GM19468 (cell line): Measurements from ENCODE around the gene BBC3.
"Not testable (repeated sequence)": the region's sequence is repeated elsewhere in the genome, so short reads cannot be mapped to it uniquely, and the experiment has no call there.

Experiments
- ATAC-seq: cut with Tn5 transposase; IDR thresholded peaks from one replicate; pipeline ENCODE4 v1.9.1; 2021; ENCODE audit warnings: mild to moderate bottlenecking, moderate library complexity, moderate number of reproducible peaks; ENCODE audit not compliant: unreplicated experiment; ENCODE audit errors: extremely low read depth

The BBC3 gene, protein sequence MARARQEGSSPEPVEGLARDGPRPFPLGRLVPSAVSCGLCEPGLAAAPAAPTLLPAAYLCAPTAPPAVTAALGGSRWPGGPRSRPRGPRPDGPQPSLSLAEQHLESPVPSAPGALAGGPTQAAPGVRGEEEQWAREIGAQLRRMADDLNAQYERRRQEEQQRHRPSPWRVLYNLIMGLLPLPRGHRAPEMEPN

DNA sequence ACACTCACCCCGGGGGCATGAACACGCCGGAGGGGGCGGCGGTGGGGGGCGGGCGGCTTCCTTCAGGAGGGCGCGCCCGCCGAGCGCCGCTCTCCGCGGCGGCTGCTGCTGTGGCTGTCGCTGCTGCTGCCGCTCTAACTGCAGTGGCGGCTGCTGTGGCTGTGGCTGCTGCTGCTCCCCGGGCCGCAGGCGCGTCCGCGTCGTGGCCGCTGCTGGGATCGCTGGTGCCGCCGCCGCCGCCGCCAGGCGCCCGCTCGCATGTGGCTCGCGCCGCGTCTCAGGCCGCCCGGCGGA lies at the start of gene BBC3:
TSS of gene BBC3 (minus strand) at position 279 of the 294 bp plus-strand sequence. CDS start 2,768 bp downstream, outside the sequence.
- no peak for ATAC-seq

- ATAC-seq = no peak
These were observed 49.3 kb upstream of the BBC3 start for GRCh38 chr19:47280183-47280797.

DNA sequence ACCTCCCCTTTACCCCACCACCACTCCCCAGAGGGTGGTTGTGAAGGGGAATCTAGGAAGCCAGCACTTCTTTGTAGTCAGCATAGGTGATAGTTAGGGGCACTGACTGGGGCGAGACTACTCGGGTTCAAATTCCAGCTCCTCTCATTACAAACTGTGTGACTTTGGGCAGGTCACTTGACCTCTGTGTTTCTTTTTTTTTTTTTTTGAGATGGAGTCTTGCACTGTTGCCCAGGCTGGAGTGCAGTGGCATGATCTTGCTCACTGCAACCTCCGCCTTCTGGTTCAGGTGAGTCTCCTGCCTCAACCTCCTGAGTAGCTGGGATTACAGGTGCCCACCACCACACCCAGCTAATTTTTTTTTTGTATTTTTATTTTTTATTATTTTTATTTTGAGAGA lies 45.5 kb upstream of the BBC3 start:
- not testable (repeated sequence) for ATAC-seq

DNA sequence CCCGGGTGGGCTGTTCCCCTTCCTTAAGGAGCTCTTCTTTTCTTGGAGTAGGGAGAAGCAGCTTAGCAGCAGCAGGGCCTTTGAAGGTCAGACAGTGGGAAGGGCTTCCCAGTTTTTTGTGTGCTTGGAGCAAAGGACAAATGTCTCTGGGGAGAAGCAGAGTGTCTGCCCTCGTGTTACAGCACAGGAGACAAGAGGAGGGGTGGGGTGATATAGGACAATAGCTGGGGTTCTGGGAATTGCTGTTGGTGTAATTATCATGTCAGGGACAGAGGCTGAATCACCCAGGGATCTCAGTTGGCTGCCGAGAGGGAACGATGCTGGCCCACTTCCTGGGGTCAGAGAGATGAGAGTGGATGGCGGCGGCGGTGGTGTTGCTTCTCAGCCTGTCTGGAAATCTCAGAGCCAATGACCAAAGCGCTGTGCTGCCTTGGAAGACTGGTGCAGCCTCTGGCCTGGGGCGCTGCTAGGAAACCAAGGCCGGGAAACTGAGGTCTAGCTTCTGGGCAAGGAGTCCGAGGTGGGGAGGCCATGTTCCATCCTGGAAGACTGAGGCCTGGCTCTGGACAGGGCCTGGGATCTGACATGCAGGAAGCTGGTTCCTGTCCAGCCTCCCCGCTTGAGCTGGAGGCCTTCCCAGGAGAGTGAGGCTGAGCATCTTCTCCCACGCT lies 44.9 kb upstream of the BBC3 start:
- no peak for ATAC-seq

DNA sequence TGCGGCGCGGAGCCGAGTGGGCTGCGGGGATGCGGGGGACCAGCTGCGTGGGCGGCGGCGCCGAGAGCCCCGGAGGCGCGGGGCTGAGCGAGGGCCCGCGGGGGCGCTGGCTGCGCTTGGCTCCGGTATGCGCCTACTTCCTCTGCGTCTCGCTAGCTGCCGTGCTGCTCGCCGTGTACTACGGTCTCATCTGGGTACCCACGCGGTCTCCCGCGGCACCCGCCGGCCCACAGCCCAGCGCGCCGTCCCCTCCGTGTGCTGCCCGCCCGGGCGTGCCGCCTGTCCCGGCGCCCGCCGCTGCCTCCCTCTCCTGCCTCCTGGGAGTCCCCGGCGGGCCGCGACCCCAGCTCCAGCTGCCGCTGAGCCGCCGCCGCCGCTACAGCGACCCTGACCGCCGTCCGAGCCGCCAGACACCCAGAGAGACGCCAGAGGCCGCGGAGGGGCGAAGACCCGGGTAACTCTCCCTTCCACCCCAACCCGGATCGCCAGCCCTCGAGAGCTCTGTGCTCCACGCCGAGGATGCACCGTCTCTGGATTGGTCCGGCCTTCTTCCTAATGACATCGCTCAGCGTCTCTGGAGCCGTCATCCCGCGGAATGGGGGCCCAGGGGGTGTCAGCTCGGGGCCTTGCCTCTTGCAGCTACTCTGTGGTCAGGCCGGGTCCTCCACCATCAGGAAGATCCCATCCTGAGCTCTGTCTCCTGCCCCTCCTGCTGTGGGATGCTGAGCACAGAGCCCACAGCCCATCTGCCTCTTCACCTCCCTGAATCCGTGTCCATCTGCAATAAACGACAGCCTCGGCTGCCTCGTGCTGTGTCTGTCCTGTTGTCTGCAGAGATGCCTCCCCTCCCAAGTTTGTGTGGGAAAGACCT lies 44.1 kb upstream of the BBC3 start:
- no peak for ATAC-seq

DNA sequence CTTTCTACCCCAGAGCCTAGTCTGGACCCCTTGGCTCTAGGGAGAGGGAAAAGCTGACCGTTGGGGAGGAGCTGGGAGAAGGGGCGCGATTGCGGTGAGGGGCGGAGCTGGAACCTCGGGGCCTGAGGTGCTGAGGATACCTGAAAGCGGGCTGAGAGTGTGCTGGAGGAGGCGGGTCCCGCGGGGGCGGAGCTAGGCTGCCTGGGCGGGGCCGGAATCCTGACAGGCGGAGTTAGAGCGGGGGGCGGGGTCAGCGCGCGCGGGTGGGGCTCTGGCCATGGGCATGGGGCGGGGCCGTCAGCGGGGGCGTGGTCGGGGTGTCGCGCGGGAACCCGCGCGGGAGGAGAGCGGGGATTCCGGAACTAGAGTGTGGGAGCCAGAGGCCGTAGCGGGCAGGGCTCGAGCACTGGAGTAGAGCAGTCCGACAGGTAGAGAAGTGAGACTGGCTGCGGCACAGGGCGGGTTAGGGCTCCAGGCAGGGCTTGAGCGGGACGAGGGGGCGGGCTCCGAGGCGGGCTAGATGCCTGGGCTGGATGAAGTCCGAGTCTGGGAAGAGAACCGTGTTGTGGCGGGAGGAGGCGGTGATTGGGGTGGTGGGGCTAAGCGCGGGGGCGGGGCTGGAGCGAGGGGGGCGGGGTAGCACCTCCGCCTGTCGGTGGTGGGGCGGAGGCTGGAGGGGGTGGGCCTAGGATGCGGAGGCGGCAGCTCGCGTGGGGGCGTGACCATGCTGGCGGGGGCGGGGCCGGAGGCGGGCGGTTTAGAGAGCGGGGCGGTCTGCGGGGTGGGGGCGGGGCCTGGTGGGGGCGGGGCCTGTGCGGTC lies 43.3 kb upstream of the BBC3 start, which contains the start of gene INAFM1:
TSS of gene INAFM1 (plus strand) at position 815 of the 820 bp plus-strand sequence. CDS start 35 bp downstream, outside the sequence.
- ATAC-seq = no peak

GRCh38 chr19:47273313-47274070 lies 42.5 kb upstream of the BBC3 start:
- peak; percentile 11 for ATAC-seq

- ATAC-seq = no peak
These were observed 41.7 kb upstream of the BBC3 start for GRCh38 chr19:47272448-47273312.

DNA sequence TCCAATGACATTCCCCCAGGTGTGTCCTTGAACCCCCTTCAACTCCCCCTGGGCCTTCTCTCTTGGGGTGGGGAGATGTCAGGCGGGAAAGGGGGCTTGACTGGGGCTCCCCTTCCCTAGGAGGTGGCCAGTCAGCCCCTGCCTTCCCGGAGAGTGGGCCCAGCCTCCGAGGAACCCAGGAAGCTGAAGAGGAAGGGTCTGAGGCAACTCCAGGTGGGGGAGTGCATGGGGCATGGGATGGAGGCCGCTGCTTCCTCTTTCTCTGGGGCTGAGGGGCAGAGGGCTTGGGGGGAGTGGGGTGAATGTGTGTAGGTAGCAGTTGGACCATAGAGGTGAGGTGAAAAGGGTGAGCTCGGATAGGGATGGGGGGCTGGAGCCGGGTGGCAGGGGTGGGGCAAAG lies 41.0 kb upstream of the BBC3 start:
- ATAC-seq = no peak

DNA sequence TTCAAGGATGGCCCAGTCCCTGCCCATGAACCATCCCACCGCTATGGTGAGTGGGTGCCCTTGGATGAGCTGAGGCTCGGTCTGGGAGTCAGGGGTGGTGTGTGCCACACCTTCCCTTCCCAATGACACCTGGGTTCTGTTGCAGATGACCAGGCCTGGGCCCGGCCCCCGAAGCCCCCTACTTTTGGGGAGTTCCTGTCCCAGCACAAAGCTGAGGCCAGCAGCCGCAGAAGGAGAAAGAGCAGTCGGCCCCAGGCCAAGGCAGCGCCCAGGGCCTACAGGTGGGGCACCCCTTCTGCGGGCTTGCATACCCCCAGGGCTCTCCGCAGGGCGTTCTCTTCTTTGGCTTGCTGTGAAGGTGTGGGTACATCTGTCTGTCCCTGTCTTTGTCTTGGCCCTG lies 39.4 kb upstream of the BBC3 start:
- ATAC-seq = no peak

DNA sequence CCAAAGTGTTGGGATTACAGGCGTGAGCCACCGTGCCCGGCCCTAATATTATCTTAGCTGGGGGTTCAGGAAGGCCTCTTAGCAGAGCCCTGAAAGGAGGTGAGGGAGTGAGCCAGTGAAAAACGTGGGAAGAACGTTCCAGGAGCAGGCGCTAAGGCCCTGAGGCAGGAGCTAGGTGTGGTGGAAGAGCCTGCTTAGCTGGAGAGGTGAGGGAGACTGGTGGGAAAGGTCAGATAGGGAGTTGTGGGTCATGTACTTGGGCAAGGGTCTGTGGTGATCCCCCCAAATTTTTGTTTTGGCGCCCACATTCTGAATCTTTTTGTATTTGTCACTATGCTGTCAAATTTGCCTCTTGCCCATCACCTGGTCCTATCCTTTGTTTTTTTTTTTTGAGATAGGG lies 38.6 kb upstream of the BBC3 start:
- ATAC-seq = no peak

DNA sequence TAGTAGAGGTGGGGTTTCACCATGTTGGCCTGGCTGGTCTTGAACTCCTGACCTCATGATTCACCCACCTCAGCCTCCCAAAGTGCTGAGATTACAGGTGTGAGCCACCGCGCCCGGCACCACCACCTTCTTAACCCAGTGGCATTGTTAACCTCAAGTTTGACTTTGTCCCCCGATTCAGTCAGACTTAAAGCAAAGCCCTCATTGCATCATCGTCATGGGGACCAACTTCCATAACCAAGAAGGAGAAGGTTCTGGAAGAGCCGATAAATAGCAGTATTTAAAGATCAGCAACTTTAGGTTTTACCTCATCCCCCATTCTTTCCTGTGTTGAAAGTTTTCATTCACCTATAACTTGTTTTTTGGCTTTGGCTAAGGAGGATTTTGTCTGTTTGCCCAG lies 37.0 kb upstream of the BBC3 start:
- no peak for ATAC-seq

- ATAC-seq = no peak
These were observed 36.4 kb upstream of the BBC3 start for GRCh38 chr19:47267350-47267759.

DNA sequence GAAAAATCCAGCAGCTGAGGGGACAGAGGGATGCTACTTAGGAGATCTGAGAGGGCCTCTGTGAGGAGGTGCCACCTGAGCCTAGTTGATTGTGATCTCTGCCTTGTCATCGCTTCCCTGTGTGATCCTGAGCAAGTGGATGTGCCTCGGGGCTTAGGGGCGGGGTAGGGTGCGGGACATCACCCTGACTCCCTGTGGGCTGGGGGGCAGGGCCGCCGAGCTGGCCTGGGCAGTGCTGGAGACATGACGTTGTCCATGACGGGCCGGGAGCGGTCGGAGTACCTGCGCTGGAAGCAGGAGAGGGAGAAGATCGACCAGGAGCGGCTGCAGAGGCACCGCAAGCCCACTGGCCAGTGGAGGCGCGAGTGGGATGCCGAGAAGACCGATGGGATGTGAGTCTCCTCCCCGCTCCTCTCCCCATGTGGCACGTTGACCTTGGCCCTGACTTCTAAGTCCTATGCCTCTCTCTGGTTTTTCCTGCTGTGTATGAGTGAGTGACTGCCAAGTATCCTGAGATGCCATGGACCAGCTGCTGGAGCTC lies 35.5 kb upstream of the BBC3 start:
- no peak for ATAC-seq

DNA sequence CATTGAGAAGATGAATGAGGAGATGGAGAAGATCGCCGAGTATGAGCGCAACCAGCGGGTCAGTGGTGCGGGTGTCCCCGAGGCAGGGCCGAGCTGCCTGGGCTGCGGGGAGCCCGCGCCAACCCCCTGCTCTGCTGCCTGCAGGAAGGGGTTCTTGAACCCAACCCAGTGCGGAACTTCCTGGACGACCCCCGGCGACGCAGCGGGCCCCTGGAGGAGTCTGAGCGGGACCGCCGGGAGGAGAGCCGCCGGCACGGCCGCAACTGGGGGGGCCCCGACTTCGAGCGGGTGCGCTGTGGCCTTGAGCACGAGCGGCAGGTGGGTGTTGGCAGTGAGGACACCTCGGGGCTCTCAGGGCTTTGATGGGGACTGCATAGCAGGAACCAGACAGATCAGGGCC lies 33.6 kb upstream of the BBC3 start:
- ATAC-seq = no peak

GRCh38 chr19:47261946-47262793 lies 31.2 kb upstream of the BBC3 start:
- not testable (repeated sequence) for ATAC-seq

DNA sequence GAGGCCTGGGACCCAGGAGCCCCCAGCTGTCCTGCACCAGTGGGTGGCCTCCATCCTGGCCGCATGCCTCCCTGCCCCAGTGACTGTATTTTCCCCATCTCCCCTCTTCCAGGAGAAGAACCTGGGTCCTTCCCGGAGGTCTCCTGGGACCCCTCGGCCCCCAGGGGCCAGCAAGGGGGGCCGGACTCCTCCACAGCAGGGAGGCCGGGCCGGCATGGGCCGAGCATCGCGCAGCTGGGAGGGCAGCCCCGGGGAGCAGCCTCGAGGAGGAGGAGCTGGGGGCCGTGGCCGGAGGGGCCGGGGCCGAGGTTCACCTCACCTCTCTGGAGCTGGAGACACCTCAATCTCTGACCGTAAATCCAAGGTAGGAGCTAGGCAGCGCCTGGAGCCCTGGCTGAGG lies 29.5 kb upstream of the BBC3 start:
- ATAC-seq = no peak
